ENCODE data around the gene C17orf100.
"Not testable (repeated sequence)": the region's sequence is repeated elsewhere in the genome, so short reads cannot be mapped to it uniquely, and the experiment has no call there.

C17orf100 gene

GRCh38 chr17:6670571-6670970 is 19.0 kb downstream of the C17orf100 start:
- DNase-seq, result no peak

- no peak for DNase-seq
Measured at GRCh38 chr17:6670999-6671398, 19.4 kb downstream of the C17orf100 start.

GRCh38 chr17:6671431-6671830 is 19.9 kb downstream of the C17orf100 start:
- no peak for DNase-seq

- DNase-seq, result no peak
Measured at GRCh38 chr17:6674586-6674985, 23.0 kb downstream of the C17orf100 start.

GRCh38 chr17:6675201-6675825 is 23.8 kb downstream of the C17orf100 start:
- no peak for DNase-seq

- DNase-seq, result no peak
Measured at GRCh38 chr17:6676802-6677157, 25.2 kb downstream of the C17orf100 start.

GRCh38 chr17:6677158-6677831 is 25.7 kb downstream of the C17orf100 start:
- no peak for DNase-seq

- no peak for DNase-seq
Measured at GRCh38 chr17:6677946-6678345, 26.4 kb downstream of the C17orf100 start.

- no peak for DNase-seq
Measured at GRCh38 chr17:6679241-6679640, 27.7 kb downstream of the C17orf100 start.

- DNase-seq, result no peak
Measured at GRCh38 chr17:6681176-6681575, 29.6 kb downstream of the C17orf100 start.

GRCh38 chr17:6681671-6682070 is 30.1 kb downstream of the C17orf100 start:
- no peak for DNase-seq

GRCh38 chr17:6682339-6682738 is 30.8 kb downstream of the C17orf100 start:
- no peak for DNase-seq

GRCh38 chr17:6683081-6683684 is 31.6 kb downstream of the C17orf100 start:
- DNase-seq, result no peak

GRCh38 chr17:6683730-6684459 is 32.3 kb downstream of the C17orf100 start:
- no peak for DNase-seq

GRCh38 chr17:6684460-6684783 is 32.9 kb downstream of the C17orf100 start:
- no peak for DNase-seq

GRCh38 chr17:6684881-6685767 is 33.6 kb downstream of the C17orf100 start:
- no peak for DNase-seq

GRCh38 chr17:6686026-6686425 is 34.5 kb downstream of the C17orf100 start:
- DNase-seq, result no peak

GRCh38 chr17:6688944-6689343 is 37.4 kb downstream of the C17orf100 start:
- DNase-seq, result no peak

- DNase-seq, result no peak
Measured at GRCh38 chr17:6690641-6691040, 39.1 kb downstream of the C17orf100 start.

GRCh38 chr17:6691546-6691945 is 40.0 kb downstream of the C17orf100 start:
- no peak for DNase-seq

GRCh38 chr17:6691958-6692357 is 40.4 kb downstream of the C17orf100 start:
- not testable (repeated sequence) for DNase-seq

- DNase-seq, result no peak
Measured at GRCh38 chr17:6695051-6695450, 43.5 kb downstream of the C17orf100 start.

- no peak for DNase-seq
Measured at GRCh38 chr17:6695565-6695964, 44.0 kb downstream of the C17orf100 start.
